MCF 10A (cell line): ENCODE results near the gene UBP1. TPM values are rescaled to one million over a fixed set of nuclear protein-coding genes. Genes with fewer than 3 reads are reported as not detected.
"Not testable (repeated sequence)": the region's sequence is repeated elsewhere in the genome, so short reads cannot be mapped to it uniquely, and the experiment has no call there.

Experiments used
- BruUV-seq: library from RNA; stranded (reverse); fragments of 400-500 nt; replicated peaks from 2 replicates; lab custom pipeline; 2021; lab: Mats Ljungman, UMichigan
- CTCF ChIA-PET: fragments of 300-600 bp; sonication (Branson Sonifier 250); formaldehyde crosslinking; extraction: SDS; loops from one replicate; lab custom pipeline; 2021; ENCODE audit warnings: antibody characterized with exemption, inconsistent platforms; lab: Yijun Ruan, JAX
- POLR2A ChIA-PET: fragments of 300-600, 350-650 bp; sonication (Branson Sonifier 250); formaldehyde crosslinking; extraction: SDS; loops from one replicate; lab custom pipeline; 2020; ENCODE audit warnings: antibody characterized with exemption, inconsistent platforms; lab: Yijun Ruan, JAX
- DNase-seq: peaks from one replicate; pipeline ENCODE4 v3.0.0-alpha.2; 2018; ENCODE audit not compliant: unreplicated experiment
- H3K27ac Mint-ChIP-seq: one replicate; pipeline ENCODE4 v1.8.0; 2022; ENCODE audit warnings: mild to moderate bottlenecking, low read depth, mixed read lengths; ENCODE audit not compliant: unreplicated experiment
- H3K27me3 Mint-ChIP-seq: one replicate; pipeline ENCODE4 v1.8.0; 2022; ENCODE audit warnings: mixed read lengths; ENCODE audit not compliant: insufficient read depth, unreplicated experiment
- H3K36me3 Mint-ChIP-seq: one replicate; pipeline ENCODE4 v1.8.0; 2022; ENCODE audit warnings: mild to moderate bottlenecking, moderate library complexity, mixed read lengths; ENCODE audit not compliant: insufficient read depth, unreplicated experiment
- H3K4me1 Mint-ChIP-seq: one replicate; pipeline ENCODE4 v1.8.0; 2022; ENCODE audit warnings: mixed read lengths; ENCODE audit not compliant: insufficient read depth, unreplicated experiment
- H3K4me3 Mint-ChIP-seq: one replicate; pipeline ENCODE4 v1.8.0; 2022; ENCODE audit warnings: mild to moderate bottlenecking, moderate library complexity, mixed read lengths; ENCODE audit not compliant: unreplicated experiment
- H3K9me3 Mint-ChIP-seq: one replicate; pipeline ENCODE4 v1.8.0; 2022; ENCODE audit warnings: mixed read lengths; ENCODE audit not compliant: unreplicated experiment
- intact Hi-C: fragments of 100-400 bp; cut with micrococcal nuclease; formaldehyde crosslinking; loops from 2 replicates; pipeline ENCODE4 v1.14.1; 2022
- total RNA-seq: library from RNA; stranded (reverse); gene quantifications from 2 replicates; pipeline ENCODE4 v1.2.3, GENCODE V29; 2022
- TF ChIP-seq, protein P1 (sequence below): fragments of 200-600 bp; IDR thresholded peaks from one replicate; pipeline ENCODE4 v1.8.0; 2022; ENCODE audit warnings: antibody characterized with exemption, mild to moderate bottlenecking; ENCODE audit not compliant: unreplicated experiment

UBP1 gene
- total RNA-seq, 1 experiment from 2014 or later, result 72.6 TPM

DNA sequence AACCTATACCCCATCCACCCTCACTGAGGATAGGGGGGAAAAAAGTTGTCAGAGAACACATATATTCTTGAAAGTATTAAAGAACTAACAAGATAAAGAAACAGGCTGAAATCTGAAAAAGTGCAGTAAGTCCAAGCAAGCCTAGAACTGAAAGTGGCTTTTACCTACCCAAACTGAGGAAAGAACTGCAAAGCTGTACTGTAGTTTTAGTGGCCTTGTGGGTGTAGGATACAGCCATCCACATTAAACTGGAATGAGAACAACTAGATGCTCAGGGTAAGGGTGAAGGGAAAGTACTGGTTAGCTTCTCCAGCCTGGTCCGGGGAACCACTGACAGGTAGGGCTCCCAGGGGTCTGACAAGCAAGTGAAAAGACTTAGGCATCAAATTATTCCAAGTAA, 10.1 kb downstream of the UBP1 start:
- BruUV-seq, result no TSS peak
- Mint-ChIP-seq H3K9me3 (no peaks in the 10 kb centered on the region), H3K4me3 (no peak overlapping the region), H3K4me1 (peaks cover 48% of the 10 kb centered on the region), H3K27me3 (no peaks in the 10 kb centered on the region), H3K36me3 (peaks cover 7% of the 10 kb centered on the region), H3K27ac (peak overlapping the region; percentile 55)
- intact Hi-C loops, result loop anchor here (10.0 kb wide), 1 partner anchor 355 kb away; no protein-coding TSS in a partner anchor
- TF ChIP-seq, protein P1, sequence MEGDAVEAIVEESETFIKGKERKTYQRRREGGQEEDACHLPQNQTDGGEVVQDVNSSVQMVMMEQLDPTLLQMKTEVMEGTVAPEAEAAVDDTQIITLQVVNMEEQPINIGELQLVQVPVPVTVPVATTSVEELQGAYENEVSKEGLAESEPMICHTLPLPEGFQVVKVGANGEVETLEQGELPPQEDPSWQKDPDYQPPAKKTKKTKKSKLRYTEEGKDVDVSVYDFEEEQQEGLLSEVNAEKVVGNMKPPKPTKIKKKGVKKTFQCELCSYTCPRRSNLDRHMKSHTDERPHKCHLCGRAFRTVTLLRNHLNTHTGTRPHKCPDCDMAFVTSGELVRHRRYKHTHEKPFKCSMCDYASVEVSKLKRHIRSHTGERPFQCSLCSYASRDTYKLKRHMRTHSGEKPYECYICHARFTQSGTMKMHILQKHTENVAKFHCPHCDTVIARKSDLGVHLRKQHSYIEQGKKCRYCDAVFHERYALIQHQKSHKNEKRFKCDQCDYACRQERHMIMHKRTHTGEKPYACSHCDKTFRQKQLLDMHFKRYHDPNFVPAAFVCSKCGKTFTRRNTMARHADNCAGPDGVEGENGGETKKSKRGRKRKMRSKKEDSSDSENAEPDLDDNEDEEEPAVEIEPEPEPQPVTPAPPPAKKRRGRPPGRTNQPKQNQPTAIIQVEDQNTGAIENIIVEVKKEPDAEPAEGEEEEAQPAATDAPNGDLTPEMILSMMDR, result no peak
- DNase-seq, result no peak
- ChIA-PET POLR2A (interaction anchor here (0.7 to 7.1 kb wide), 2 partner anchors 9 to 130 kb away, joined by 3 to 135 read pairs; partner anchors contain the start of gene UBP1), CTCF (interaction anchor here (0.5 to 1.3 kb wide), 4 partner anchors 11 to 962 kb away, joined by 3 read pairs; no protein-coding TSS in a partner anchor)

DNA sequence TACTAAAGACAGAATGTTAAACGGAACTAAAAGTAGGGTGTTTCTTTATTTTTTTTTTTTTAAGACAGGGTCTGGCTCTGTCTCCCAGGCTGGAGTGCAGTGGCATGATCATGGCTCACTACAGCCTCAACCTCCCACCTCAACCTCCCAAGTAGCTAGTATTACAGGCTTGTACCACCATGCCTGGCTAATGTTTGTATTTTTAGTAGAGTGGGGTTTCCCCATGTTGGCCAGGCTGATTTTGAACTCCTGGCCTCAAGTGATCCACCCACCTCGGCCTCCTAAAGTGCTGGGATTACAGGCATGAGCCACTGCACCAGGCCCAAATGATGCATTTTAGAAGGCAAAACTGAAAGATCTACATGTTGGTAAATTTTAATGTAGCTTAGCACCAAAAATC, 10.9 kb downstream of the UBP1 start:
- DNase-seq, H3K4me3 Mint-ChIP-seq, H3K36me3 Mint-ChIP-seq, intact Hi-C loops, H3K9me3 Mint-ChIP-seq, H3K27me3 Mint-ChIP-seq, BruUV-seq: not testable (repeated sequence)
- POLR2A ChIA-PET, result interaction anchor here (7.1 kb wide), 1 partner anchor 10 kb away, joined by 135 read pairs; the partner anchor contains the start of gene UBP1
- Mint-ChIP-seq H3K27ac (peak overlapping the region; percentile 62), H3K4me1 (peaks cover 48% of the 10 kb centered on the region)
- CTCF ChIA-PET, result interaction anchor here (0.6 to 1.3 kb wide), 4 partner anchors 11 to 482 kb away, joined by 3 read pairs; no protein-coding TSS in a partner anchor

DNA sequence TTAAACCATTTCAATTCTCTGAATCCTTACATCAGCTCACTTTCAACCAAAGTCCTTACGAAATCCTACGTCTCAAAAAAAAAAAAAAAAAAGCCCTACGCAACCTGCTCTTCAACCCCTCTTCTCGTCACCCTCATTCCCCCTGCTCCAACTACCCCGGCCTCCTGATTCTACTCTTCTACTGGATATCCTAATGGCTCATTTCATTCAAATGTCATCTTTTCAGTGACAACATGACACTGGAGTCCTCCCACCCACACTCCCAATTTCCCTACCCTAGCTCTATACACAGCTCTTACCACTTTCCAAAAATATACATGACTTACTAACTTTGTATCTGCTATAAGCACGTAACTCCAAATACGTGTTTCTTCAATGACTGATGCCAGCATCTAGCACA, 11.5 kb downstream of the UBP1 start:
- Mint-ChIP-seq H3K9me3 (no peaks in the 10 kb centered on the region), H3K27ac (peak overlapping the region; percentile 62), H3K4me3 (no peak overlapping the region), H3K36me3 (peaks cover 7% of the 10 kb centered on the region), H3K4me1 (peaks cover 48% of the 10 kb centered on the region), H3K27me3 (no peaks in the 10 kb centered on the region)
- no TSS peak for BruUV-seq
- DNase-seq, result no peak
- CTCF ChIA-PET, result interaction anchor here (0.6 to 2.4 kb wide), 5 partner anchors 10 to 681 kb away, joined by 3 to 12 read pairs (median 3); no protein-coding TSS in a partner anchor
- TF ChIP-seq, protein P1, result no peak
- POLR2A ChIA-PET, result interaction anchor here (0.5 to 7.1 kb wide), 2 partner anchors 10 to 739 kb away, joined by 4 to 135 read pairs; partner anchors contain the start of gene UBP1
- intact Hi-C loops, result no loop called here

DNA sequence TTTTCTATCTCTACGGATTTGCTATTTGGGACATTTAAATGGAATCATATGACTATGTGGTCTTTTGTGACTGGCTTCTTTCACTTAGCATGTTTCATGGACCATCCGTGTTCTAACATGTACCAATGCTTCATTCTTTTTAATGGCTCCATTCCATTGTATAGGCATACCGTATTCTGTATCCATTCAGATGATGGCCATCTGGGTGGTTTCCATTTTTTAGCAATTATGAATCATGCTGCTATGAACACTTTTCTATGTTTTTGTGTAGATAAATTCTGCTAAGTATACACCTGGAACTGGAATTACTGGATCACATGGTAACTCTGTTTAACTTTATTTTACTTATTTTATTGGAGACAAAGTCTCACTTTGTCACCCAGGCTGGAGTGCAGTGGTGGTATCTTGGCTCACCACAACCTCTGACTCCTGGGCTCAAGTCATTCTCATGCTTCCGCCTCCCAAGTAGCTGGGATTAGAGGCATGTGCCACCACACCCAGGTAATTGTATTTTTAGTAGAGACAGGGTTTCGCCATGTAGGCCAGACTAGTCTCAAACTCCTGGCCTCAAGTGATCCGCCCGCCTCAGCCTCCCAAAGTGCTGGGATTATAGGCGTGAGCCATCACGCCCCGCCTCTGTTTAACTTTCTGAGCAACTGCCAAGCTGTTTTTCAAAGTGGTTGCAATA, 13.4 kb downstream of the UBP1 start:
- peak overlapping the region; percentile 62 for H3K27ac Mint-ChIP-seq
- TF ChIP-seq, protein P1, result no peak
- H3K9me3 Mint-ChIP-seq, result no peaks in the 10 kb centered on the region
- H3K27me3 Mint-ChIP-seq, result no peaks in the 10 kb centered on the region
- peaks cover 48% of the 10 kb centered on the region for H3K4me1 Mint-ChIP-seq
- no peak overlapping the region for H3K4me3 Mint-ChIP-seq
- peaks cover 14% of the 10 kb centered on the region for H3K36me3 Mint-ChIP-seq
- intact Hi-C loops, result no loop called here
- POLR2A ChIA-PET, result interaction anchor here (0.7 to 7.1 kb wide), 5 partner anchors 10 to 372 kb away, joined by 3 to 135 read pairs (median 4); partner anchors contain the start of genes PDCD6IP and UBP1
- DNase-seq, result peak; percentile 64
- BruUV-seq, result no TSS peak
- CTCF ChIA-PET, result interaction anchor here (0.6 to 2.4 kb wide), 2 partner anchors 12 to 341 kb away, joined by 3 to 12 read pairs; no protein-coding TSS in a partner anchor
